Kidney (tissue), 14 donors: Measurements from ENCODE around the gene CDC42BPG. TPM values are rescaled to one million over a fixed set of nuclear protein-coding genes. Genes with fewer than 3 reads are reported as not detected.
"Not testable (repeated sequence)": the region's sequence is repeated elsewhere in the genome, so short reads cannot be mapped to it uniquely, and the experiment has no call there.

Experiments
- DNase-seq, 5 donors: peaks; one replicate each; pipeline ENCODE4 v3.0.0-alpha.2; 2013 to 2020
- FAIRE-seq: peaks from 2 replicates; lab custom pipeline; 2012; peaks lifted over from hg19 to GRCh38; lab: Jason Lieb, UNC
- H3K27ac ChIP-seq, 2 donors: one replicate each; pipeline ENCODE4 v1.7.0; 2013; ENCODE audit warnings: low read depth in 2 of 2, low read length in 2 of 2, inconsistent platforms in 1 of 2
- H3K27me3 ChIP-seq: one replicate; pipeline ENCODE4 v1.7.1; 2013; ENCODE audit warnings: low read length, inconsistent platforms; ENCODE audit not compliant: control insufficient read depth, insufficient read depth
- H3K36me3 ChIP-seq, 3 donors: one replicate each; pipeline versions ENCODE4 v1.7.0 to v1.7.1; 2013; ENCODE audit warnings: low read length in 3 of 3, control low read depth in 1 of 3, inconsistent platforms in 1 of 3; ENCODE audit not compliant: insufficient read depth in 3 of 3, control insufficient read depth in 2 of 3
- H3K4me1 ChIP-seq, 3 donors: one replicate each; pipeline versions ENCODE4 v1.7.0 to v1.7.1; 2013; ENCODE audit warnings: low read length in 3 of 3, inconsistent platforms in 1 of 3, low read depth in 1 of 3; ENCODE audit not compliant: control insufficient read depth in 2 of 3, insufficient read depth in 2 of 3
- H3K4me3 ChIP-seq, 3 donors: one replicate each; pipeline versions ENCODE4 v1.7.0 to v1.8.1; 2013; ENCODE audit warnings: low read length in 3 of 3, control low read depth in 1 of 3, inconsistent platforms in 1 of 3
- H3K9ac ChIP-seq, 3 donors: one replicate each; pipeline versions ENCODE4 v1.7.0 to v1.7.1; 2013; ENCODE audit warnings: low read length in 3 of 3, control low read depth in 1 of 3, inconsistent platforms in 1 of 3
- H3K9me3 ChIP-seq, 3 donors: one replicate each; pipeline versions ENCODE4 v1.7.0 to v1.7.1; 2013; ENCODE audit warnings: low read length in 3 of 3, control low read depth in 1 of 3, inconsistent platforms in 1 of 3; ENCODE audit not compliant: control insufficient read depth in 2 of 3, insufficient read depth in 1 of 3
- CTCF ChIP-seq: IDR thresholded peaks from 3 replicates; pipeline ENCODE4 v1.5.1; 2012; ENCODE audit warnings: mild to moderate bottlenecking, moderate library complexity, borderline replicate concordance; ENCODE audit not compliant: insufficient read depth; ENCODE audit errors: extremely low read depth
- intact Hi-C: fragments of 100-400 bp; cut with DNase I; formaldehyde crosslinking; loops from one replicate; pipeline ENCODE4 v1.11.1; 2022
- polyA plus RNA-seq: library from polyadenylated mRNA; stranded (reverse); fragments of 350-450 nt; fragmentation: Illumina TruSeq; extraction: RNeasy Lipid Tissue Mini Kit (QIAGEN cat#74804); gene quantifications from one replicate; pipeline ENCODE4 v1.2.3, GENCODE V29; 2014; ENCODE audit warnings: low read depth, low replicate concordance; ENCODE audit not compliant: insufficient read depth
- total RNA-seq: library from RNA; stranded (reverse); fragmentation: NEBNext Ultra II Directional; extraction: Animal tissue kit (Norgen Biotek cat#: 25700); gene quantifications from one replicate; pipeline ENCODE4 v1.2.1, GENCODE V29; 2021
- donor health status: control.
- donor health status: control.
- donor health status: control.
- donor health status: control.
- donor health status: control.
- donor health status: DM: yes; HTN: yes; CAD: no.
- donor health status: Normal renal cell carcinoma (clear cell type).

CDC42BPG gene
- total and polyA plus RNA-seq, 2 donors from 2014 or later: 4.5 to 20.7 TPM

- intact Hi-C loops: no loop called here
- Histone ChIP-seq H3K9me3 (no peaks in the 10 kb centered on the region), H3K4me3 (no peak overlapping the region), H3K36me3 (no peaks in the 10 kb centered on the region), H3K27me3 (no peaks in the 10 kb centered on the region), H3K9ac (no peak overlapping the region), H3K4me1 (peaks cover 0 to 14% (median 6%) of the 10 kb centered on the region in 3 donors), H3K27ac (no peak overlapping the region)
- peak in 1 of 5 donors; percentile 88 for DNase-seq
- peak; percentile 30 for TF ChIP-seq CTCF
- FAIRE-seq: no peak
Measured at GRCh38 chr11:64848826-64849597, 4.6 kb upstream of the CDC42BPG start.

DNA sequence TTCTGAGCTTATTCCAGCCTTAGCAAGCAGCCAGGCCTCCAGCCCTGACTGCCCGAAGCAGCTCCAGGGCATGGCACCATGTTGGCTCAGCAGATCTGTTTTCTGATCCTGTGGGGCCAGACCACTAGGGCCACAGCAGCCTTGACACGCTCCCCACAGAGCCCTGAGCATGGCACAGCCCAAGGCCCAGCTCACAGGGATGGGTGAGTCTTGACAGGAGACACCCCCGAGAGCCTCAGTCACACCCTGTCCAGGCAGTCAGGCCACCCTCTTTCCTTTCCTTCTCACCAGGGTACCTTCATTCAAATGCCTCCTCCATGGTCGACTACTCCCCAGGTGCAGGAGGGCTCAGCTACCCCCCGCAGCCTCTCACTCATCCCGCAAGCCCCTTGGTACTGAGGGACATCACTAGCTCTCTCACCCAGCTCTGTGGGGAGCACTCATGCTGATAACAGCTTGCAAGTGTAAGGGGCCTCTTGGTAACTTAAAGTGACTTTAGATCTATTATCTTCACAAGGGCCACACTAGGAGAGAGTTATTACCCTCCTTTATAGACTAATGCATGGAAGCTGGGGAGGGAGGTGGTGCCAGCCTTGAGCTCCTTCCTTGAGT is 3.9 kb upstream of the CDC42BPG start:
- H3K9ac ChIP-seq: no peak overlapping the region
- H3K27me3 ChIP-seq: no peaks in the 10 kb centered on the region
- no peak overlapping the region for H3K4me3 ChIP-seq
- no peak for FAIRE-seq
- no peak for TF ChIP-seq CTCF
- H3K36me3 ChIP-seq: no peaks in the 10 kb centered on the region
- H3K4me1 ChIP-seq: peaks cover 0 to 19% (median 10%) of the 10 kb centered on the region in 3 donors
- intact Hi-C loops: no loop called here
- H3K9me3 ChIP-seq: no peaks in the 10 kb centered on the region
- no peak for DNase-seq
- H3K27ac ChIP-seq: no peak overlapping the region

- DNase-seq (peak; percentile 94 to 97 (median 96)), FAIRE-seq (no peak)
- Histone ChIP-seq H3K4me1 (peaks cover 0 to 23% (median 10%) of the 10 kb centered on the region in 3 donors), H3K27ac (no peak overlapping the region), H3K4me3 (no peak overlapping the region), H3K27me3 (no peaks in the 10 kb centered on the region), H3K9me3 (no peaks in the 10 kb centered on the region), H3K36me3 (no peaks in the 10 kb centered on the region), H3K9ac (no peak overlapping the region)
- TF ChIP-seq CTCF: peak; percentile 99
- intact Hi-C loops: no loop called here
Measured at GRCh38 chr11:64846998-64847666, 2.7 kb upstream of the CDC42BPG start.

DNA sequence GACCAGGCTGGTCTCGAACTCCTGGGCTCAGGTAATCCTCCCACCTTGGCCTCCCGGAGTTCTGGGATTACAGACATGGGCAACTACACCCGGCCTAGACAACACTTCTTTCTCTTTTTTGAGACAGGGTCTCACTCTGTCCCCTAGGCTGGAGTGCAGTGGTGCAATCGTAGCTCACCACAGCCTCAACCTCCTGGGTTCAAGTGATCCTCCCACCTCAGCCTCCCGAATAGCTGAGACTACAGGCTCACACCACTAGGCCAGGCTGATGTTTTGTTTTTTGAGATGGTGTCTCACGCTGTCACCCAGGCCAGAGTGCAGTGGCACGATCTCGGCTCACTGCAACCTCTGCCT is 1.3 kb upstream of the CDC42BPG start:
- peaks cover 0 to 20% (median 10%) of the 10 kb centered on the region in 3 donors for H3K4me1 ChIP-seq
- DNase-seq, intact Hi-C loops, H3K27ac ChIP-seq, FAIRE-seq, H3K9me3 ChIP-seq, H3K36me3 ChIP-seq, H3K9ac ChIP-seq, H3K4me3 ChIP-seq, H3K27me3 ChIP-seq: not testable (repeated sequence)
